Measurements from ENCODE around the gene MUS81.
"Not testable (repeated sequence)": the region's sequence is repeated elsewhere in the genome, so short reads cannot be mapped to it uniquely, and the experiment has no call there.

Gene MUS81

GRCh38 chr11:65848693-65849092 is 11.5 kb upstream of the MUS81 start:
- DNase-seq: not testable (repeated sequence)

GRCh38 chr11:65849366-65849765 is 10.9 kb upstream of the MUS81 start:
- no peak for DNase-seq

GRCh38 chr11:65849771-65850216 is 10.4 kb upstream of the MUS81 start:
- no peak for DNase-seq

GRCh38 chr11:65850217-65851082 is 9.8 kb upstream of the MUS81 start:
- no peak for DNase-seq

GRCh38 chr11:65851083-65851579 is 9.1 kb upstream of the MUS81 start:
- DNase-seq: no peak

- no peak for DNase-seq
Measured at GRCh38 chr11:65851811-65852507, 8.3 kb upstream of the MUS81 start.

GRCh38 chr11:65852508-65853245 is 7.6 kb upstream of the MUS81 start:
- no peak for DNase-seq

GRCh38 chr11:65853246-65853979 is 6.8 kb upstream of the MUS81 start:
- DNase-seq: no peak

GRCh38 chr11:65854161-65854592 is 6.1 kb upstream of the MUS81 start:
- DNase-seq: no peak

GRCh38 chr11:65854852-65855837 is 5.1 kb upstream of the MUS81 start:
- DNase-seq: no peak

GRCh38 chr11:65855927-65856363 is 4.3 kb upstream of the MUS81 start:
- DNase-seq: no peak

GRCh38 chr11:65856689-65857499 is 3.3 kb upstream of the MUS81 start:
- DNase-seq: no peak

- no peak for DNase-seq
Measured at GRCh38 chr11:65857500-65857852, 2.8 kb upstream of the MUS81 start.

GRCh38 chr11:65857853-65858680 is 2.2 kb upstream of the MUS81 start, which contains the start of gene CFL1:
TSS of gene CFL1 (minus strand) at chr11:65858180. CDS start at chr11:65858099, 81 bp downstream.
- peak; percentile 87 for DNase-seq

GRCh38 chr11:65858681-65859087 is 1.5 kb upstream of the MUS81 start:
- DNase-seq: no peak

GRCh38 chr11:65859095-65859811 is 980 bp upstream of the MUS81 start:
- peak; percentile 93 for DNase-seq

GRCh38 chr11:65859812-65860277 is 388 bp upstream of the MUS81 start:
- no peak for DNase-seq

- no peak for DNase-seq
Measured at GRCh38 chr11:65861165-65861505, 902 bp downstream of the MUS81 start.

Measured in DMS 273 treated with DMSO at 0.1 percent for 48 hours (cell line).